Right ventricle myocardium inferior (tissue), 1 donor: Measurements from ENCODE around the gene PRDM7. TPM values are rescaled to one million over a fixed set of nuclear protein-coding genes. Genes with fewer than 3 reads are reported as not detected.
A peak's percentile ranks its signal among the peaks of the same experiment; 100 is the strongest.

Source experiments
- ATAC-seq: fragments of 200-7000 bp; cut with Tn5 transposase; one replicate; pipeline ENCODE4 v1.9.1; 2020; ENCODE audit warnings: mild to moderate bottlenecking, moderate library complexity
- DNase-seq: peaks from one replicate; pipeline ENCODE4 v3.0.0; 2021; ENCODE audit errors: missing footprints
- intact Hi-C: fragments of 100-400 bp; cut with DNase I; formaldehyde crosslinking; loops from one replicate; pipeline ENCODE4 v1.11.0; 2022
- total RNA-seq: library from RNA; stranded (reverse); fragmentation: NEBNext Ultra II Directional; extraction: Animal tissue kit (Norgen Biotek cat#: 25700); gene quantifications from one replicate; pipeline ENCODE4 v1.2.1, GENCODE V29; 2021
- donor health status: DM: no; HTN: yes; CAD: no; lungs with severe emphysema.

The PRDM7 gene
- total RNA-seq, 1 donor from 2014 or later: not detected

- DNase-seq (no peak), ATAC-seq (no peak)
- intact Hi-C loops: no loop called here
Measured at GRCh38 chr16:90042946-90043514, 34.1 kb downstream of the PRDM7 start.

- intact Hi-C loops: no loop called here
- DNase-seq: no peak
- no peak for ATAC-seq
Measured at GRCh38 chr16:90041896-90042473, 35.1 kb downstream of the PRDM7 start.

- intact Hi-C loops: no loop called here
- DNase-seq: no peak
- ATAC-seq: no peak
Measured at GRCh38 chr16:90040152-90041023, 36.7 kb downstream of the PRDM7 start.

GRCh38 chr16:90037276-90037675, 39.9 kb downstream of the PRDM7 start:
- peak; percentile 49 for ATAC-seq
- intact Hi-C loops: no loop called here

GRCh38 chr16:90035902-90036301, 41.2 kb downstream of the PRDM7 start:
- ATAC-seq (no peak), DNase-seq (no peak)
- intact Hi-C loops: no loop called here

More at GRCh38 chr16:90037276-90037675, 39.9 kb downstream of the PRDM7 start:
- DNase-seq: no peak

GRCh38 chr16:90034504-90034903, 42.6 kb downstream of the PRDM7 start:
- ATAC-seq (no peak), DNase-seq (no peak)
- intact Hi-C loops: no loop called here

- DNase-seq (no peak), ATAC-seq (no peak)
- intact Hi-C loops: no loop called here
Measured at GRCh38 chr16:90033387-90033786, 43.7 kb downstream of the PRDM7 start.

- DNase-seq (no peak), ATAC-seq (no peak)
- intact Hi-C loops: no loop called here
Measured at GRCh38 chr16:90032674-90033331, 44.3 kb downstream of the PRDM7 start.

GRCh38 chr16:90031931-90032673, 45.0 kb downstream of the PRDM7 start:
- ATAC-seq (no peak), DNase-seq (no peak)
- intact Hi-C loops: no loop called here

- DNase-seq (no peak), ATAC-seq (no peak)
- intact Hi-C loops: no loop called here
Measured at GRCh38 chr16:90031186-90031930, 45.8 kb downstream of the PRDM7 start.

GRCh38 chr16:90028985-90029384, 48.1 kb downstream of the PRDM7 start:
- ATAC-seq: no peak
- intact Hi-C loops: no loop called here
- DNase-seq: no peak

- no peak for ATAC-seq
- DNase-seq: peak; percentile 65
Measured at GRCh38 chr16:90027611-90028010, 49.5 kb downstream of the PRDM7 start.

GRCh38 chr16:90026135-90026534, 51.0 kb downstream of the PRDM7 start:
- ATAC-seq: no peak
- intact Hi-C loops: no loop called here
- DNase-seq: no peak

More at GRCh38 chr16:90027611-90028010, 49.5 kb downstream of the PRDM7 start:
- intact Hi-C loops: no loop called here

GRCh38 chr16:90023078-90023447, 54.1 kb downstream of the PRDM7 start:
- ATAC-seq (peak; percentile 24), DNase-seq (peak; percentile 56)
- intact Hi-C loops: no loop called here

GRCh38 chr16:90022209-90023077, 54.7 kb downstream of the PRDM7 start:
- ATAC-seq: peak; percentile 91
- peak; percentile 97 for DNase-seq
- intact Hi-C loops: no loop called here

- DNase-seq (peak; percentile 51), ATAC-seq (no peak)
- intact Hi-C loops: no loop called here
Measured at GRCh38 chr16:90020838-90021382, 56.2 kb downstream of the PRDM7 start.

- DNase-seq: peak; percentile 51
- intact Hi-C loops: no loop called here
- no peak for ATAC-seq
Measured at GRCh38 chr16:90020260-90020837, 56.8 kb downstream of the PRDM7 start.
